RPMI8226 (cell line): ENCODE measurements around the gene POU3F1.
"Not testable (repeated sequence)": the region's sequence is repeated elsewhere in the genome, so short reads cannot be mapped to it uniquely, and the experiment has no call there.

ENCODE experiments used
- DNase-seq: peaks from one replicate; pipeline ENCODE4 v3.0.0-alpha.2; 2015

POU3F1 gene

DNA sequence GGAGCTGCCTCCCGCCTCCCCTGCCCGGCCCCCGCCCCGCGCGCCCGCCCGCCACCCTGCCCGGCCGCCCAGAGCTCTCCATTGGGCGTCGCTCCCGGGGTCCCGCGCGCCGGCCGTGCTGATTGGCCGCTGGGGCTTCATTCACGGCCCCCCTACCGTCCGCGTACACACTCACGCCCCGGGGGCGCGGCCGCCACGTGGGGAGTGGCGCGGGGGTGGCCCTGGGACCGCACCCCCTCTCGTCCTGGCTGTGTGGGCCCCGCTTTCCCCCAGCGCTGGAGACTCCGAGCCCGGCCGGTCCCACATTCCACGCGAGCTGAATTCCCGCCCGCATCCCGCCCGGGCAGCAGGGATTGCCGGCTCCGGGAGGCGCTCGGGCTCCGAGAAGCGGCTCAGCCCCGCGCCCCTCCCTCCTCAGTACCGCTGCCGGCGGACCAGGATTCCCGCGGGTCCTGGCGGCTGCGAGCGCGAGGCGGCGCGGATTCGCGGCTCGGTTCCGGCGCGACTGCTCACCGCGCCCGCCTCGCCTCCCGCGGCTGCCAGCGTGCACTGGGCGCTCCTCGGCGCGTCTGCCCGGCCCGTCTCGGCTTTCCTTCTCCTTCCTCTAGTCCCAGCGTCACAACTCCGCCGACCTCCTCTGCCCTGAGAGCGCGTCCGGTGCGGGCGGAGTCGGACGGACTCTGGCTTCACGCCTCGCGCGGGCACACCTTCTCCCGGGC lies 450 bp upstream of the POU3F1 start:
- DNase-seq: peak; percentile 56

DNA sequence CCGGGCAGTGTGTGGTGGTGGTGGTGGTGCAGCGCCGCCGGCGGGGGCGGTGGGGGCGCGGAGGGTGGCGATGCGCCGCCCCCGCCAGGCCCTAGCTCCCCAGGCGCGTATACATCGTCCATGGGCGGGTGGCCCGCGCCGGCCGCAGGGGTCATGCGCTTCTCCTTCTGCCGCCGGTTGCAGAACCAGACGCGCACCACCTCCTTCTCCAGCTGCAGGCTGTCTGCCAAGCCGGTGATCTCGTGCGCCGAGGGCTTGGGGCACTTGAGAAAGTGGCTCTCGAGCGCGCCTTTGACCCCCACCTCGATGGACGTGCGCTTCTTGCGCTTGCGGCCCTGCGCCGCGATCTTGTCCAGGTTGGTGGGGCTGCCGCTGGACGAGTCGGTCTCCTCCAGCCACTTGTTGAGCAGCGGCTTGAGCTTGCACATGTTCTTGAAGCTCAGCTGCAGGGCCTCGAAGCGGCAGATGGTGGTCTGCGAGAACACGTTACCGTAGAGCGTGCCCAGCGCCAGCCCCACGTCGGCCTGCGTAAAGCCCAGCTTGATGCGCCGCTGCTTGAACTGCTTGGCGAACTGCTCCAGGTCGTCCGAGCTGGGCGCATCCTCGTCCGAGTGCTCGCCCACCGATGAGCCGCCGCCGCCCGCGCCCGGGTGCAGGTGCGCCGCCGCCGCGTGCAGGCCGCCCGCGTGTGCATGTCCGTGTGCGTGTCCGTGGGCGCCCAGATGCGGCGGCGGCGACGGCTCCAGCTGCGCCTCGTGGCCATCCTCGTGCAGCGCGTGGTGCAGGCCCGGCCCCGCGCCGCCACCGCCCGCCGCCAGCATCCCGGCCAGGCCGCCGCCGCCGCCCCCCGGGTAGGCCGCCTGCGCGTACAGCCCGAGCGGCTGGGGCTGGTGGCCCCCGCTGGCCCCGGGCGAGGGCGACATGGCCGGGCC lies 926 bp downstream of the POU3F1 start:
- peak; percentile 65 for DNase-seq

DNA sequence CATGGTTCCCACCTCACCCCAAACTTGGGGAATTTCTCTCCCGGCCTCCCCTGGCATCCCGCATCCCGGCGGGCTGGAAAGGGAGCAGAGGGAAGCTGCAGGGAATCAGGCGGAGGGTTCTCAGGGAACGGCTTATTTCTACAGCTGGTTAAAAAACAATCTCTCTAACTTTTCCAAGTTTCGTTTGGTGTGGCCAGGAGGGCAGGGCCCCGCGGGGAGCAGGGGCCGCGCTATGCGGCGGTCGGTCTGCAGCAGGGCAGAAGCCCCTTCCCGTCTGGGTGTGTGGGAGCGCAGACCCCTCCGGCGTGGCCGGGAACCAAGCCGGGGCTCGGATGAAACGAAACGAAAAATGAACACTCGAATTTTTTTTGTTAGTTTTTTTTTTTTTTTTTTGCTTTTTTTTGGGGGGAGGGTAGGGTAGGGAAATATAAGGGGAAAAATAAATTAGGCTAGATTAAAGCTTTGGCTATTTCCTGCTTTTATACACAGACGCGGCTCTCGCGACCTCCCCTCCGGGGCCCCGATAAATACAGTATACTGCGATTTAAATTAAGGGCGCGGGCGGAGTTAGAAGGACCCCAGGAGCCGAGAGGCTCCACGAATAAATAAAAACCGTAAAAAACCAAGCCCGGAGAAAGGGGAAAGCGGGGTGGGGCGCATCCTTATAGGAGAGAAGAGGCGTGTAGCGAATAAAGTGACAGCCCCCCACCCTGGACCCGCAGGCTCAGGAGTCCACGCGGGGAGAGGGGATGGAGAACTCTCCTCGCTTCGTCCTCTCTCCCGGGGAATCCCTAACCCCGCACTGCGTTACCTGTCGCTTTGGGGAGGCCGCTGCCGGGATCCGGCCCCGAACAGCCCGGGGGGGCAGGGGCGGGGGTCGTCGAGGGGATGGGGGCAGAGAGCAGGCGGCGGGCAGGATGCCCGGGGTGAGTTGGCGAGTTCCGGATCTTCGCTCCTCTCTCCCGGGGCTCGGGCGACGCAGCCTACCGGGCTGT lies 2.1 kb downstream of the POU3F1 start:
- no peak for DNase-seq

DNA sequence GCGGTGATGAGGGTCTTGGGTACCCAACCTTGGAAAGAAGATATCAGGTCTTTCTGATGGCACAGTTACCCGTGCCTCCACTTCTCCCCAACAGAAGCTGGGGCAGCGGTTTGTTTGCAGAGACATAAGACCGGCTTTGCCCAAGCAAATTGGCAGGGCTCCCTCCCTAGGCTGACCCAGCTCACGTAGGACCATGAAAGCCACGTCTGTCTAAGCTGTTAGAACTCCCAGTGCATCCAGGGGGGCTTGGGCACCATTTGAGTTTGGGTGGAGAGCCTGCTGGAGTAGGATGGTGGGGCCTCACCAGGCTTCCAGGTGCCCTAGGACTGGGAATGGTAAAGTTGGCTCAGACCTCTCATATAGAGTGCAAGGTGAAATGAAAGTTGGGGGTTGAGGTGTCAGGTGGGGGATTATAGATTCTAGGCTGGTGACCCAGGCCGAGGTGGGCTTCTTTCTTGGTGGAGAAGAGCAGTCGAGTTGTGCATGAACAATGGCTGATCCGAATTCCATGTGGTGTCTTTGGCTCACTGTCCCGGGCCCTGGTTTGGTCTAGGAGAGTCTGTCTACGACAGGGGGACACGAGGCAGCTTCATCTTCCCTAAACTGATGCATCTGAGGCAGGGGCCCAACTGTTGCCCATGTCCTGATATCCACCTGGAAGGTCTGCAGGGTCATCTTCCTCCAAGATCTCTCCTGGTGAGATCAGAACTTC lies 3.4 kb downstream of the POU3F1 start:
- DNase-seq: no peak

DNA sequence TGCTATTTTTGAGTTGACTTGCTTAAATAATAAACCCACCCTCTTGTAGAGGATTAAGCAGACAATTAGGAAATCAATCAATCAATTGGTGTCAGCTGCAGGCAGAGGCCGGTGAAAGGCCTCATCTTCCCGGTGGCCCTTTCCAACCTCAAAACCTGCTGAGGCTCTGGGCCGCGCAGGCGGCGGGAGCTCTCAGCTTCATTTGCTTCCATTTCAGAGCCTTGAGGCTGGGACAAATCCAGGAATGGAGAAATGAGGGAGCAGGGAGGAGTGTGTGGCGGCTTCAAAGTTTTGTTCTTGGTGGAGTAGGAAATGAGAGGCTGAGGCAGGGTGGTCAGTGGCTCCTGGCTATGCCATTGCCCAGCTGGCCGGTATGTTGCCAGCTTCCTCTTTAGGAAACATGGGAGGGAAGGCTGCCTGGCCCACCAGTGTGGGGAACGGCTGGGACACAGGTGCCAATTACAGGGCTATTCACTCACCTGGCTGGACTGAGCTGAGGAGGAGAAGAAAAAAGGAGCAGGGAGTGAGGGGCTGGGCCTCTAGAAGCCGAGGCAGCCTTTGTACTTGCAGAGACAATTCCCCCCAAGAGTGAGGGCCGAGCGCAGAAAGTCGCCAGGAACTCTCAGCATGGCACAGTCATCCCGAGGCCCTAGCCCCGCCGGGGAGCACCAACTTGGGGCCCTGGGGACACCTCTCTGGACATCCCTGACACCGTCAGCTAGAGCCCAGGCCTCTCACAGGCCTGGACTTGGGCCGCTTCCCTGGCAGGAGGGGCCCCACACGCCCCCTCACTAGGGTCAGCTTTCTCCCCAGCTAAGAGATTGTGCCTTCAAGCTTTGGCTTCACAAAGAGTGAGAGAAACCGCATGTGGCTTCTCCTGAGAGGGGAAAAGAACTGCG lies 4.4 kb downstream of the POU3F1 start:
- no peak for DNase-seq

DNA sequence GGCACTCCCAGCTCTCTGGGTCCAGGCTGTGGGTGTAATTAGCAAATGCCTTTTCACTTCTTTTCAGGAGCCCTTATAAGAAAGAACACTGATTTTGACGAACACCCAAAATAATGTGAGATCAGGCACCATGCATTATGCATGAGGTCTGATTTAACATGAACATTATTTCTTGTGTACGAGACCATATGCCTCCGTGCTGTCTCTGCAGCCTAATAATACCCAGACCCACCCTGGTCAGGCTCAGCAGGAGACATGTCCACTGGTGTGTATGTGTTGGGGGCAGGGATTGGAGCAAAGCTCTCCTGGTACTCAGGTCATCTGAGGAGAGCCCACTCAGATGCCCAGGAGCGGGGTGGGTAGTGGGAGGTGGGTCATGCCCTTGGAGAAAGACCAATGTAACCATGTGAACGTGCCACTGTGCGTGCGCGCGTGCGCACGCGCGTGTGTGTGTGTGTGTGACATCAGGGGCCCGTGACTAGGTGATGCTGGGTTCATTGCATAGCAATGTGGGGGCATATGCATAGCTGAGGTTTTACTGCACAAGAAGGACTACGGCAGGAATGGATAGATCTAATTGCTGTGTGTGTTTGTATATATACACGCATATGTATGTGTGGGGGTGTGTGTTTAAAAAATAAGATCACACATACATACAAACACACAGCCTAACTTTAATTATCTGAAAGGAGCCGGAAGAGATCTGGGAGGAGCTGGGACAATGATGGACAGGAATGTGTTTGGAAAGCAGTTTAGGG lies 7.1 kb downstream of the POU3F1 start:
- DNase-seq: no peak

DNA sequence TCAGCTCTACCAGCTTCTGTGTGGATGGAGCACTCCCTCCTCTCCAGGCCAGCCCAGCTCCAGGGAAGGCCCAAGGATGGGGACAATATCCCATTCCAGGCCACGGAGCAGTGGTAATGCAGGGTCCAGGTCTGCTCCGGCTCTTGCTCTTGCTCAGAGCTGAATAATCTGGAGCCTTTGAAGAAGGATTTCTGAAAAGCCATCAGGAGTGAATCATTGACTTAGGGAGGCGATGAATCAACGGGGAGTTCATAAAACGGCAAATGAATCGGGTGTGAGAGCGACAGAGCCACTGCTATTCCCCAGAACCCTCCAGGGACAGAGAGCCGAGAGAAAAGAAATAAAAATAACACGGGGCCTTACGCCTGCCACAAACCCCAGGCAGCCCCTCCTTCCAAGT lies 7.7 kb downstream of the POU3F1 start:
- DNase-seq: no peak

DNA sequence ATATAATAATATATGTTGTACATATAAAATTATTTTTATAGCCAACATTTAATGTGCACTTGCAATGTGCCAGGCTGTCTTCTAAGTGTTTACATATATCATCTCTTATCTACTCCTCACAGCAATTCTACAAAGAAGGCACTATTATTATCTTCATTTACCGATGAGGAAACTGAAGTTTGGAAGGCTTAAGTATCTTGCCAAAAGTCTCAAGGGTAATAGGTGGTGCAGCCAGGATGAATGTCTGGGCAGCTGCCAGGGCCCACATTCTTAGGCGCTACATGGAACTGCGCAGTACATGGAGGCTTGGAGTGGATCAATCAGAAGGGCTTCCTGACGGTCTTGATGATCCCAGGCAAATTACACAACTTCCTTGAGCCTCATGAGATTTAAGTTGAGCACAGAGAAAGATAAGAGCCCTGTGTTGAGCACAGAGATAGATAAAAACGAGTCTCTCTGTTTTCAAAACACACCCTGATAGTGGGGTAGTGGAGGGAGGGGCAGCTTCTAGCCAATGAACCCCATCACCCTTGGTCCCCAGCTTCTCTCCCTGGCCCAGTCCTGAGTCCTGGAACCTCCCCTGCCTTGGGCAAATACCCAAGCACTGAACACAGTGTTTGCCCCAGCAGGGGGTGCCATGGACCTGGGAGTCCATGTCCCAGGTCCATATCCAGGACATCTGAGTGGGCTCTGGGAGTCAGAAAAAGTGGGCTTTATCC lies 9.2 kb downstream of the POU3F1 start:
- DNase-seq: no peak

DNA sequence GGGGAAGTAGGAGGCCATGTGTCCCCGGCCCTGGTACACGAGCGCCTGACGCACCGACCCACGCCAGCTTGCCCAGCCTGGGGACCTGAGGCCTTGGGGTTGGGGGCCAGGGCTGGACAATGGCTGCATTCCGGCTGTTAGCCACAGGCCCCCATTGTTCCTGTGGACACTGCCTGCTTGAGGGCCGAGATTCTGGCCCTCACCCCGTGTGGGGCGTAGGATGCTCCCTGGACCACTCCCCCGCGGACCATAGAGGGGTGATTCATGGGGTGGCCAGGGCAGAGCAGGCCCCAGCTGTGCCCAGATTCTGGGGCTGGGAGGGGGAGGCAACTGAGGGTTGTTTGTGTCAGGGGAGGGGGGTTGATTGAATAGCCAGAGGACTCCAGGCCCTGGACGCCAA lies 11.7 kb downstream of the POU3F1 start:
- DNase-seq: no peak

DNA sequence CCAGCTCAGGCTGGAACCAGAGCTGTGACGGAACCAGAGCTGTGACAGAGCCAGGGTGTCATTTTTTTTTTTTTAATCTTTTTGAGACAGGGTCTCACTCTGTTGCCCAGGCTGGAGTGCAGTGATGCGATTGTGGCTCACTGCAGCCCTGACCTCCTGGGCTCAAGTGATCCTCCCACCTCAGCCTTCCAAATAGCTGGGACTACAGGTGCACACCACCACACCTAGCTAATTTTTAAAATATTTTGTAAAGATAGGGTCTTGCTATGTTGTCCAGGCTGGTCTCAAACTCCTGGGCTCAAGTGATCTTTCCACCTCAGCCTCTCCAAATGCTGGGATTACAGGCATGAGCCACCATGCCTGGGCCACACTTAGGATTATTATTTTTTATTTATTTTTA lies 13.6 kb downstream of the POU3F1 start:
- not testable (repeated sequence) for DNase-seq

DNA sequence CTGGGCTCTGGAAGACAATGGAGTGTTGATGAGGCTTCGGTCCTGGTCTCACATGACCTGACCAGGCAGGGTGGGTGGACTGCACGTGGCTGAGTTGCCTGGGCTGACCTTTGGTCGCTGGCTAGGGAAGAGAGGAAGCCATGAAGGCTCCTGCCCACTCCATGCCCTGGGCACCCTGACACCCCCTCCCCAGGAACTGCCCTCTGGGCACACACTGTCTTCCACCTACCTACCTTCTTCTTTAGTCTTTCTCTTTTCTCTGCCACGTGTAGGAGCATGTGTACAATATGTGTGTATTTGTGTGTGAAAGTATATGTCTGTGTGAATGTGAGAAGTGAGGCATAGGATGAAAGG lies 15.1 kb downstream of the POU3F1 start:
- no peak for DNase-seq

DNA sequence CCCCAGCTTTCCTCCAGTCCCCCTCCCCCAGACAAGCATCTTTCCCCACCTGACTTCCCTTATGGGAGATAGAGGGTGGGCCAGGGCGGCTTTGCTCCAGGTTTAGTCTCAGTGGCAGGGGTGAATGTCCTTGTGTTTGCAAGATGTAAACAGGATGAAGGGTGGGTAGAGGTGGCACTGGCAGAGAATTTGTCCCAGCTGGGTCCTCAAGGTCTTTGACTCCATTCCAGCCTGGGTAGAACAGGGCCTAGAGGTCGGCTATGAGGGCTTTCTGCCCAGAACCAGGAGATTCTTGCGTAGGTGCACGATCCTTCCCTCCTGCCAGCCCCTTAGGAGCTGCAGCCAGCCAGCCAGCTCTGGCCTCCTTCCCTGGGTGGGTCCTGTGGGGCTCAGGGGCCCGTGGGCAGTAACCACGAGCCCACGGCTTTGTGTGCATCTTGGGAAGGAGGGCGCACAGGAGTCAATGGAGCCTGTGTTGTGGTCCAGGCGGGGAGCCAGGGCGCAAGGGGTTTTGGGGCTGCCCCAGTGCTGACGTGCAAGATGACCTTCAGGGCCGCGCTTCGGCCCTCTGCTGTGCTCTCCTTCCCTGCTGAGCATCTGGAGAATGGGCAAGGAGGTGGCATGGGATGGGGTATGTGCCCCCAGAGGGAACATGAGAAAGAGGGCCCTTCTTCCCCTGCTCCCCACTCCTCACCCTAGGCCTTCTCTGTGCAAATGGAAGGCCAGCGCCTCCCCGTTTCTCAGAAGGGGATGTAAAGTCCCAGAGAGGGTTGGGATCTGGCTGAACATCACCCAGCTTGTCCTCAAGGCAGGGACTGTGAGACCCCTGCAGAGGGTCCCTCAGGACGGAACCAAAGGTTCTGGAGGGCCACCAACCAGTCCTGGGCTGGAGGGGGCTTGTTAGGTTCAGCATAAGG lies 15.7 kb downstream of the POU3F1 start:
- no peak for DNase-seq

DNA sequence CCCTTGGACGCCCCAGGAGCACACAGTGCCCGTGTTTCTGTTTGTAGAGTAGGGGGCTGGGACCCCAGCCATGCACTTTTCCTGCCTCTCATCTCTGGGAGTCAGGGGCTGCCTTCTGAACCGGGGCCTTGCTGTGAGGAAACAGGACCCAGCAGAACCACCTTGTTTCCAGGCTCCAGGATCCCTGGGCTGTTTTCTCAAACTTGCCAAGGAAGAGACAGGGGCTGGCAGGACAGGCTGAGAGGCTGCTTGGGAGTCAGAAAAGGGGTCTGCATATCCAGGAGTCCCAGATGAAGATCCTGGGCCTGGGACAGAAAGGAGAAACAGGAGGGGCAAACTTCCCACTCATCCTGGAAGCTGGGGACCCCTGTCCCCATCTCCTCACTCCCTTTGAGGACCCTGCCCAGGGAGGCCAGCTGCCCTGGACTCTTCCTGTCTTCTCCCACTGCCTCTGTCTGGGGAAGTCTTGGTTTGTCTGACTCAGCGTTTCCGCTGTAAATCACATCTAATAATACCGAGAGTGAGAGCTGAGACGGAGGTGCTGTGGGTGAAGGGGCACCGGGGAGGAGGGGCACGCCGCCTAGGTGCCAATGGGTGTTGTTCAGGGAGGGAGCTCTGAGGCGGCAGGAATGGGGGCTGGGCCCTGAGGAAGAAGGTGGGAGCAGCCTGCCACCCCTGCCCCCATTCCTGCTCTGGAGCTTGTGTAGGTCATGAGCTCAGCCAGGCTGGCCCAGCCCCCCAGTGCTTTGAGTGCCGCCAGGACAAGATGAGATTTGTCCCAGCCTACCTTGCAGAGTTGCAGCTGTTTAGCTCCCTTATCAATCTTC lies 16.7 kb downstream of the POU3F1 start:
- DNase-seq: peak; percentile 86

DNA sequence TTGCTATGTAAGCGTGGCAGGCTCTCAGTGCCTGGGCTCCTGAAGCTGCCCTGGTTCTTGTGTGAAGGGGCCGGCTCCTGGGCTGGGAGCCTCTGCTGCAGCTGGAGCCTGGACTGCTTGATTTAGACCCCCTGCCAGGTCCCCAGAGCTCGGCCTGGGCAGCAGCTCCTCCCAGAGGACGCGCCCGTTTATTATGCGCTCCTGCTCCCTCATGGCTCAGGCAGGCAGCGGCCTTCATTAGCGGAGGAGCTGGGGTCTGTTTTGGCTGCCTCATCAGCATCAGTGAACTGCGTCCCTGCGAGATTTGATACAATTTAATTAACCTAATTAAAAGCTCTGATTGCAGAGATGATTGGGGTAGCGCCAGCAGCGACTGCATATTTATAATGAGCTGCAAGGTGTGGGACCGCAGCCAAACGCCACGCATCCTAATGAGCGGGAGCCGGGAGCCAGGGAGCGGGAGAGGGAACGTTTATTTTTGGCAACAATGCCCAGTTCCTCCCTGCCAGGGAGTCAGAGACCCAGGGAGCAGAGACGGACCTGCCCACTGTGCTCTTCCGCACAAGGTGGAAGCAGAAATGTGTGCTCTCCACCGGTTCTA lies 17.4 kb downstream of the POU3F1 start:
- peak; percentile 31 for DNase-seq

DNA sequence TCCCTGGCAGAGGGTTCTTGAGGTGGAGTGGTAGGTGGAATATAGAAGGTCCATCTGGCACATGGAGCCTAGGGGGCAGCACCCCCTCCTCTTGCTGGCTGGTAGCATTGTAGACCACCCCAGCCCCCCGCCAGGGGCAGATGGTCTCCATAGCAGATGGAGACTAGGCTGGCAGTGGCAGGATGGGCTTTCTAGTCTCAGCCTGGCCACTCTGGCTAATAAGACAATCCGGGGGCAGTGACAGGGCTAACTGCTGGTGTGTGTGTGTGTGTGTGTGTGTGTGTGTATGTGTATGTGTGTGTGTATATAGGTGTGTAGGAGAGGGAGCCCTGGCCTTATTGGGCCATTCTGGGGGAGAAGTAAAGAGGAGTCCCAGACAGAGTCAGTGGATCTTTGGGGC lies 17.9 kb downstream of the POU3F1 start:
- no peak for DNase-seq

DNA sequence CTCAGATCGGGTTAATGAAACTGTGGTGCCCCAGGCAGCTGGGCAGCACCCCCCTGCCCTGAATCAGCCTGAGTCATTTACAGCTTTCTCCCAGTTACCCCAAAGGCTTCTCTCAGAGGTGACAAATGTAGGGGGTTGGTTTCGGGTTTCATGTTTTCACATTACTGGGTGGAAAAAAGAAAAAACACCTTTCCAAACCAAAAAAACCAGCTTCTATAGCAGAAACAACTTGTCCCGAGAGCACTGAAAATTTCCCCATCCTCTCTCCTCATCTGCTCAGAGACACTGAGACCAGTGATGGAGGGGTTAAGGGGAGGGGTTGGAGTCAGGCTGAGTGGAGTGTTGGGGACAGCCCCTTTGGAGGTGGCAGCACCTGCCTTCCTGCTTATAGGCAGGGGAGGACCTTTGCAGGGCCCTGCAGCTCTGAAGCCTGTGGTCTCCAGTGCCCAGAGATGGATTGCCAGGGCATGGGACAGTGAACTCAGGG lies 18.4 kb downstream of the POU3F1 start:
- peak; percentile 72 for DNase-seq
